HFFc6 (cell line): ENCODE results near the gene MYL10. TPM values are rescaled to one million over a fixed set of nuclear protein-coding genes. Genes with fewer than 3 reads are reported as not detected.

Source experiments
- DNase-seq: peaks from one replicate; pipeline ENCODE4 v3.0.0-alpha.2; 2018
- H3K27ac Mint-ChIP-seq: 2 replicates; pipeline ENCODE4 v1.8.0; 2020; ENCODE audit warnings: mild to moderate bottlenecking, mixed read lengths
- H3K27me3 Mint-ChIP-seq: 2 replicates; pipeline ENCODE4 v1.8.0; 2021; ENCODE audit warnings: mild to moderate bottlenecking, moderate library complexity, mixed read lengths; ENCODE audit not compliant: insufficient read depth
- H3K36me3 Mint-ChIP-seq: 2 replicates; pipeline ENCODE4 v1.8.0; 2021; ENCODE audit warnings: low read depth, mixed read lengths
- H3K4me1 Mint-ChIP-seq: 2 replicates; pipeline ENCODE4 v1.8.0; 2020; ENCODE audit warnings: low read depth, mixed read lengths
- H3K4me3 Mint-ChIP-seq: 2 replicates; pipeline ENCODE4 v1.8.0; 2020; ENCODE audit warnings: mild to moderate bottlenecking, moderate library complexity, mixed read lengths
- H3K9me3 Mint-ChIP-seq: 2 replicates; pipeline ENCODE4 v1.8.0; 2020; ENCODE audit warnings: mild to moderate bottlenecking, mixed read lengths
- CTCF ChIP-seq: fragments of 200-600 bp; sonication (generic); IDR thresholded peaks from 2 replicates; pipeline ENCODE4 v1.5.0; 2021; ENCODE audit warnings: antibody characterized with exemption, mild to moderate bottlenecking
- total RNA-seq, 6 experiments: library from RNA; stranded (reverse); fragmentation: NEBNext Ultra II Directional; extraction: Animal tissue kit (Norgen Biotek cat#: 25700); gene quantifications; 2 replicates in 1 of 6; 3 replicates in 5 of 6; pipeline ENCODE4 v1.2.3, GENCODE V29; 2021

Gene MYL10
- total RNA-seq, 6 experiments from 2014 or later, result not detected

DNA sequence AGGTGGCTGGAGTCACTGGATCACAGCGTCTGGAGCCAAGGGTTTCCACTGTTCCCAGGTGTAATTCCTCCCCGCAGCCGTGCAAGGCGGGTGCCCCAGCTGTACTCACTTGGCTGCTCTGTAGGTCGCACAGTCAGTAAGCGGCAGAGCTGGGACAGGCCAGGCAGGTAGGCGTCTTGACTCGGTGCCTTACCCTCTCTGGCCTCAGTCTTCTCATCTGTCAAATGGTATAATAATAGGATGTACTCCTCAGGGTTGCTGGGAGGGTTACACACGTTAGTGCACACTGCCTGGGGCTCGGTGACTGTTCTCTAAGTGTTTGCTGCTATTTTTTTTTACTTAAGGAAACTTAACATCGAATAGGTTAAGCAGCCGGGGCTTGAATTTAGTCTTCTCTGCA is 27.0 kb downstream of the MYL10 start:
- no peak overlapping the region for H3K27ac Mint-ChIP-seq
- H3K36me3 Mint-ChIP-seq, result no peaks in the 10 kb centered on the region
- no peaks in the 10 kb centered on the region; the same call in 1 of the 2 replicates for H3K27me3 Mint-ChIP-seq

GRCh38 chr7:101599787-101600186 is 29.3 kb downstream of the MYL10 start:
- Mint-ChIP-seq H3K36me3 (no peaks in the 10 kb centered on the region), H3K9me3 (no peaks in the 10 kb centered on the region; the same call in 1 of the 2 replicates), H3K27ac (no peak overlapping the region), H3K4me3 (no peak overlapping the region), H3K4me1 (peaks cover 10% of the 10 kb centered on the region; the same call in 1 of the 2 replicates), H3K27me3 (peaks cover 6% of the 10 kb centered on the region)
- no peak for DNase-seq
- TF ChIP-seq CTCF, result no peak

More for the DNA sequence above, 27.0 kb downstream of the MYL10 start:
- Mint-ChIP-seq H3K9me3 (no peaks in the 10 kb centered on the region), H3K4me3 (no peak overlapping the region), H3K4me1 (peaks cover 10% of the 10 kb centered on the region; the same call in 1 of the 2 replicates)
- DNase-seq, result no peak
- TF ChIP-seq CTCF, result no peak

GRCh38 chr7:101598986-101599771 is 29.9 kb downstream of the MYL10 start:
- peak; percentile 16; the same call in 1 of the 2 replicates for TF ChIP-seq CTCF
- Mint-ChIP-seq H3K36me3 (no peaks in the 10 kb centered on the region), H3K4me3 (no peak overlapping the region), H3K4me1 (peaks cover 10% of the 10 kb centered on the region; the same call in 1 of the 2 replicates), H3K27me3 (peaks cover 6% of the 10 kb centered on the region), H3K9me3 (no peaks in the 10 kb centered on the region; the same call in 1 of the 2 replicates), H3K27ac (peak overlapping the region; percentile 55; the same call in 1 of the 2 replicates)
- DNase-seq, result no peak

DNA sequence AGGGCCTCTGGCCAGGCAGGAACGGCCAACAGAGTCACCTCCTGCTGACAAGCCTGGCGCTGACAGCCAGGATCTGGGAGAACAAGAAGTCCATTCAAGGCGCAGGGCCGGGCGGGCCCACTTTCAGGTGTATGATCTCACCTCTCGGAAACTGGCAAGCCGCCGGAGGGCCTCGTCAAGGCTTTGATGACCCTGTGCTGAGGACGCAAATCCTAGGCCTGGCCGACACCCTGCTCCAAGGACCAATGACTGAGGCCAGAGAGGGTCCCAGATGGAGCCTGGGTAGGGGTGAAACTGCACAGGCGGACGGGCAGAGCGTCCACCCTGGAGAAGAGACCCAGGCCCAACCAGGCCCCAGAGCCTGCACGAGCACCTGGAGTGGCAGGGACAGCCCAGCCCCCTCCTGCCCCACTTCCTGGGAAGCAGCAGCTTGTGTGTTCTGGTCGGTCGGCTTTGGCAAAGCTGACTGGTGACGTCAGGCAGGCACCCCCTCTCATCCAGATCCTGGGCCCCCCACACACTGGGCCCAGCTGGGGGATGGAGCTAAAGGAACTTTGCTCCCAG is 30.6 kb downstream of the MYL10 start:
- H3K9me3 Mint-ChIP-seq, result no peaks in the 10 kb centered on the region; the same call in 1 of the 2 replicates
- TF ChIP-seq CTCF, result no peak

DNA sequence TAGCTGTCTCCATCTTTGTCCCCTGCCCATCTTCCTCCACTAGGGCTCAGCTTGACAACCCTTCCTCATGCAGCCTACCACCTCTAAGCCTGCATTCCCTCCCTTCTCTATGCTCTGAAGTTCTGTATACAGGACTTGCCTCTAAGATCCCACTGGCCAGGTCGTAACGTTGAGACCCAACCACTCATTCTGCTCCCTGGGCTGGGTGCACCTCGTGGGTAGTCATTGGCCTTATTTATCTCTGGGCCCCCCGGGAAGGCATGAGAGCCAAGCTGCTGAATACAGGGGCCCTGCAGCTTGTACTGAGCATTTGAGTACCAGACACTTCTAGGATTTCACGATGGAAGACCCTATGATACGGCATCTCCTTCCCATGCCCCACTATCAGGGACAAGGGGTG is 31.2 kb downstream of the MYL10 start:
- Mint-ChIP-seq H3K9me3 (no peaks in the 10 kb centered on the region; the same call in 1 of the 2 replicates), H3K27me3 (peaks cover 6% of the 10 kb centered on the region), H3K4me3 (no peak overlapping the region), H3K27ac (no peak overlapping the region), H3K36me3 (no peaks in the 10 kb centered on the region), H3K4me1 (peaks cover 8% of the 10 kb centered on the region; the same call in 1 of the 2 replicates)
- TF ChIP-seq CTCF, result no peak
- no peak for DNase-seq

More for the DNA sequence above, 30.6 kb downstream of the MYL10 start:
- Mint-ChIP-seq H3K27ac (no peak overlapping the region), H3K4me3 (no peak overlapping the region), H3K4me1 (peaks cover 10% of the 10 kb centered on the region; the same call in 1 of the 2 replicates), H3K27me3 (peaks cover 6% of the 10 kb centered on the region), H3K36me3 (no peaks in the 10 kb centered on the region)
- no peak for DNase-seq
